PC-3 (cell line): ENCODE data around the gene SLC22A1. TPM values are rescaled to one million over a fixed set of nuclear protein-coding genes. Genes with fewer than 3 reads are reported as not detected.

Source experiments
- ATAC-seq: fragments of 200-7000 bp; cut with Tn5 transposase; 2 replicates; pipeline ENCODE4 v1.9.1; 2020; ENCODE audit warnings: mild to moderate bottlenecking, moderate library complexity
- BruUV-seq: library from RNA; stranded (reverse); fragments of 400-500 nt; replicated peaks from 2 replicates; lab custom pipeline; 2021; lab: Mats Ljungman, UMichigan
- CTCF ChIA-PET: fragments of 300-600 bp; sonication (Branson Sonifier 250); formaldehyde crosslinking; loops from one replicate; lab custom pipeline; 2022; ENCODE audit warnings: antibody characterized with exemption; lab: Charles Lee
- POLR2A ChIA-PET: fragments of 300-600 bp; sonication (Branson Sonifier 250); formaldehyde crosslinking; loops from one replicate; lab custom pipeline; 2022; ENCODE audit warnings: antibody characterized with exemption; ENCODE audit not compliant: unreplicated experiment; lab: Charles Lee
- DNase-seq: peaks from one replicate; pipeline ENCODE4 v3.0.0-alpha.2; 2015
- H2AFZ ChIP-seq: fragments of 300-600 bp; sonication (generic); 2 replicates; pipeline ENCODE4 v1.6.0; 2016; ENCODE audit warnings: antibody characterized with exemption, low read length
- H3F3A ChIP-seq: fragments of 300-600 bp; sonication (generic); one replicate; pipeline ENCODE4 v1.6.0; 2017; ENCODE audit warnings: antibody characterized with exemption, low read length, control low read depth, mild to moderate bottlenecking; ENCODE audit not compliant: unreplicated experiment
- H3K27ac ChIP-seq: fragments of 300-600 bp; sonication (generic); 2 replicates; pipeline ENCODE4 v1.5.1; 2016; ENCODE audit warnings: mild to moderate bottlenecking, low read length
- H3K27me3 ChIP-seq: fragments of 300-600 bp; sonication (generic); 2 replicates; pipeline ENCODE4 v1.6.1; 2016; ENCODE audit warnings: low read length, mixed read lengths
- H3K36me3 ChIP-seq: fragments of 300-600 bp; sonication (generic); 2 replicates; pipeline ENCODE4 v1.6.1; 2016; ENCODE audit warnings: low read depth, mixed run types, low read length, mixed read lengths
- H3K4me1 ChIP-seq: fragments of 300-600 bp; sonication (generic); 2 replicates; pipeline ENCODE4 v1.5.1; 2016; ENCODE audit warnings: low read length; ENCODE audit not compliant: insufficient read depth
- H3K4me2 ChIP-seq: fragments of 300-600 bp; sonication (generic); 2 replicates; pipeline ENCODE4 v1.6.0; 2016; ENCODE audit warnings: low read length
- H3K4me3 ChIP-seq: fragments of 300-600 bp; sonication (generic); 2 replicates; pipeline ENCODE4 v1.5.1; 2016; ENCODE audit warnings: mild to moderate bottlenecking, low read length, mixed read lengths
- H3K79me2 ChIP-seq: fragments of 300-600 bp; sonication (generic); 2 replicates; pipeline ENCODE4 v1.6.1; 2017; ENCODE audit warnings: low read length, mixed read lengths
- H3K9ac ChIP-seq: fragments of 300-600 bp; sonication (generic); 2 replicates; pipeline ENCODE4 v1.6.0; 2016; ENCODE audit warnings: mild to moderate bottlenecking, low read length
- H3K9me2 ChIP-seq: fragments of 300-600 bp; sonication (generic); replicated peaks from 2 replicates; pipeline ENCODE4 v1.6.1; 2016; ENCODE audit warnings: mixed run types, low read length, mixed read lengths
- H3K9me3 ChIP-seq: fragments of 300-600 bp; sonication (generic); 2 replicates; pipeline ENCODE4 v1.6.1; 2016; ENCODE audit warnings: low read length, mixed read lengths
- H4K20me1 ChIP-seq: fragments of 300-600 bp; sonication (generic); 2 replicates; pipeline ENCODE4 v1.6.1; 2016; ENCODE audit warnings: low read length, mixed read lengths
- EZH2 ChIP-seq: fragments of 300-600 bp; sonication (generic); IDR thresholded peaks from one replicate; pipeline ENCODE4 v1.6.1; 2017; ENCODE audit warnings: antibody characterized with exemption, mild to moderate bottlenecking, low read length; ENCODE audit not compliant: unreplicated experiment
- EZH2phosphoT487 ChIP-seq: fragments of 300-600 bp; sonication (generic); IDR thresholded peaks from 2 replicates; pipeline ENCODE4 v1.6.1; 2018; ENCODE audit warnings: mild to moderate bottlenecking, antibody characterized with exemption, low read length, borderline replicate concordance
- intact Hi-C: fragments of 100-400 bp; cut with micrococcal nuclease; formaldehyde crosslinking; loops from 2 replicates; pipeline ENCODE4 v1.9.0; 2023
- total RNA-seq: library from RNA; depleted of rRNA; stranded (reverse); fragments of >200 nt; gene quantifications from 2 replicates; pipeline ENCODE4 v1.2.3, GENCODE V29; 2014
- TF ChIP-seq, protein P1 (sequence below): fragments of 300-600 bp; sonication (generic); conservative IDR thresholded peaks from 2 replicates; pipeline ENCODE4 v1.5.1; 2017; ENCODE audit warnings: antibody characterized with exemption, low read depth, mild to moderate bottlenecking, low read length

The SLC22A1 gene
- total RNA-seq, 1 experiment from 2014 or later, result 10.2 TPM

DNA sequence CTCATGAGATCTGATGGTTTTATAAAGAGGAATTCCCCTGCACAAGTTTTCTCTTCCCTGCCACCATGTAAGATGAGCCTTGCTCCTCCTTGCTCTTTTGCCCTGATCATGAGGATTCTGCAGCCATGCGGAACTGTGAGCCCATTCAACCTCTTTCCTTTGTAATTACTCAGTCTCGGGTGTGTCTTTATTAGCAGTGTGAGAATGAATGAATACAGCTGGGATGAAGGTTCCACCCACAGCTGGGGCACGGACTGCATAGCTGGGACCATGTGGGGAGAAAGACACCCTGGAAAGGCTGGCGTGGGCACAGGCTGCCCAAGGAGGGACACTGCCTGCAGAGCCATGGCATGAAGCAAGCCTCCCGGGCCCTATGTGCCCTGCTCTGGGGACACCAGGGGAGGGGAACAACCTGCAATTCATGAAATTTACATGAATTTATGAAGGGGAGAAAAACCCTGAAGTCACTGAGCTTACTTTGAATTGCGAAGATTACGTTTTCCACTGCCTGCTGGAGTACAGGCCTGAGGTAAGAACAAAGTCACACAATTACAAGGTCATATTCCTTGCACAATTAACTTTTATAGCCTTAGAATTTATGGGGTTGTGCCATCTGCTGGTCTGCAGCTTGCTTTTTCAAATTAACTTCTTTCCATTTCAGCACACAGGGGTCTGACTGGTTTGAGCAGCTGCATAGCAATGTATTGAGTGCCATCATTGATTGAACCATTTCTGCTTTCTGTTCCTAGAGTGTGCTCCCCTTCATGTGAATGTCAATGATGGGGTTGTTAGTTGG is 46.2 kb downstream of the SLC22A1 start:
- BruUV-seq, result no TSS peak
- TF ChIP-seq EZH2 (no peak), EZH2phosphoT487 (no peak)
- TF ChIP-seq, protein P1, sequence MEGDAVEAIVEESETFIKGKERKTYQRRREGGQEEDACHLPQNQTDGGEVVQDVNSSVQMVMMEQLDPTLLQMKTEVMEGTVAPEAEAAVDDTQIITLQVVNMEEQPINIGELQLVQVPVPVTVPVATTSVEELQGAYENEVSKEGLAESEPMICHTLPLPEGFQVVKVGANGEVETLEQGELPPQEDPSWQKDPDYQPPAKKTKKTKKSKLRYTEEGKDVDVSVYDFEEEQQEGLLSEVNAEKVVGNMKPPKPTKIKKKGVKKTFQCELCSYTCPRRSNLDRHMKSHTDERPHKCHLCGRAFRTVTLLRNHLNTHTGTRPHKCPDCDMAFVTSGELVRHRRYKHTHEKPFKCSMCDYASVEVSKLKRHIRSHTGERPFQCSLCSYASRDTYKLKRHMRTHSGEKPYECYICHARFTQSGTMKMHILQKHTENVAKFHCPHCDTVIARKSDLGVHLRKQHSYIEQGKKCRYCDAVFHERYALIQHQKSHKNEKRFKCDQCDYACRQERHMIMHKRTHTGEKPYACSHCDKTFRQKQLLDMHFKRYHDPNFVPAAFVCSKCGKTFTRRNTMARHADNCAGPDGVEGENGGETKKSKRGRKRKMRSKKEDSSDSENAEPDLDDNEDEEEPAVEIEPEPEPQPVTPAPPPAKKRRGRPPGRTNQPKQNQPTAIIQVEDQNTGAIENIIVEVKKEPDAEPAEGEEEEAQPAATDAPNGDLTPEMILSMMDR, result no peak
- H3K27ac ChIP-seq, result no peak overlapping the region
- no peaks in the 10 kb centered on the region for H3K36me3 ChIP-seq
- H3K79me2 ChIP-seq, result no peaks in the 10 kb centered on the region
- POLR2A ChIA-PET, result no interaction called here
- no peaks in the 10 kb centered on the region for H3K27me3 ChIP-seq
- H3K4me2 ChIP-seq, result no peak overlapping the region
- intact Hi-C loops, result no loop called here
- ATAC-seq (peak; percentile 66), DNase-seq (peak; percentile 3)
- H2AFZ ChIP-seq, result no peak overlapping the region
- H3F3A ChIP-seq, result no peaks in the 10 kb centered on the region
- no peaks in the 10 kb centered on the region for H4K20me1 ChIP-seq
- H3K4me3 ChIP-seq, result no peak overlapping the region
- no peaks in the 10 kb centered on the region for H3K9me3 ChIP-seq
- H3K9me2 ChIP-seq, result no peaks in the 10 kb centered on the region
- H3K4me1 ChIP-seq, result no peaks in the 10 kb centered on the region
- no peak overlapping the region for H3K9ac ChIP-seq
- CTCF ChIA-PET, result interaction anchor here (0.6 kb wide), 1 partner anchor 29 kb away, joined by 3 read pairs; no protein-coding TSS in a partner anchor

- H3K27ac ChIP-seq, result no peak overlapping the region
- ChIA-PET CTCF (no interaction called here), POLR2A (no interaction called here)
- H3K9me2 ChIP-seq, result no peaks in the 10 kb centered on the region
- no peak for TF ChIP-seq EZH2phosphoT487
- TF ChIP-seq, protein P1, result no peak
- TF ChIP-seq EZH2, result no peak
- H3K79me2 ChIP-seq, result no peaks in the 10 kb centered on the region
- no peak overlapping the region for H2AFZ ChIP-seq
- intact Hi-C loops, result no loop called here
- H3K27me3 ChIP-seq, result no peaks in the 10 kb centered on the region
- no peaks in the 10 kb centered on the region for H3K9me3 ChIP-seq
- H3K36me3 ChIP-seq, result no peaks in the 10 kb centered on the region
- H3K4me1 ChIP-seq, result no peaks in the 10 kb centered on the region
- DNase-seq (no peak), ATAC-seq (no peak)
- no peaks in the 10 kb centered on the region for H3F3A ChIP-seq
- BruUV-seq, result no TSS peak
- no peaks in the 10 kb centered on the region for H4K20me1 ChIP-seq
- H3K4me2 ChIP-seq, result no peak overlapping the region
- no peak overlapping the region for H3K4me3 ChIP-seq
- no peak overlapping the region for H3K9ac ChIP-seq
Measured at GRCh38 chr6:160170018-160170680, 48.5 kb downstream of the SLC22A1 start.

- no peak for DNase-seq
- no peak for ATAC-seq
- Histone ChIP-seq H3K4me3 (no peak overlapping the region), H3K4me2 (no peak overlapping the region), H4K20me1 (no peaks in the 10 kb centered on the region), H3K9me2 (no peaks in the 10 kb centered on the region), H3K36me3 (no peaks in the 10 kb centered on the region), H3K27ac (no peak overlapping the region), H3F3A (no peaks in the 10 kb centered on the region), H3K79me2 (no peaks in the 10 kb centered on the region), H3K9me3 (no peaks in the 10 kb centered on the region), H3K27me3 (no peaks in the 10 kb centered on the region), H3K9ac (no peak overlapping the region), H3K4me1 (no peaks in the 10 kb centered on the region), H2AFZ (no peak overlapping the region)
- intact Hi-C loops, result no loop called here
- no TSS peak for BruUV-seq
- TF ChIP-seq EZH2phosphoT487 (no peak), EZH2 (no peak)
- TF ChIP-seq, protein P1, result no peak
- CTCF ChIA-PET, result no interaction called here
- POLR2A ChIA-PET, result no interaction called here
Measured at GRCh38 chr6:160172704-160173103, 51.1 kb downstream of the SLC22A1 start.
